ENCODE data around the gene SLC52A3. TPM values are rescaled to one million over a fixed set of nuclear protein-coding genes. Genes with fewer than 3 reads are reported as not detected.

SLC52A3 gene
- polyA plus RNA-seq, 1 donor from 2014 or later: not detected

Other genes with a start within 250 kb of the SLC52A3 start
- gene CSNK2A1, start 224.7 kb downstream of the SLC52A3 start, polyA plus RNA-seq: 56.8 TPM
- not detected for gene TCF15, start 158.2 kb downstream of the SLC52A3 start, polyA plus RNA-seq
- 5.5 TPM for gene SRXN1, start 115.3 kb downstream of the SLC52A3 start, polyA plus RNA-seq
- gene SCRT2, start 92.7 kb downstream of the SLC52A3 start, polyA plus RNA-seq: not detected
- 19.3 TPM for gene FAM110A, start 65.2 kb upstream of the SLC52A3 start, polyA plus RNA-seq
- not detected for gene ANGPT4, start 147.8 kb upstream of the SLC52A3 start, polyA plus RNA-seq
- not detected for gene RSPO4, start 233.8 kb upstream of the SLC52A3 start, polyA plus RNA-seq

All from IgD-negative memory B cell (primary cell).